ENCODE results near the gene PI4KA.

Gene PI4KA

GRCh38 chr22:20661473-20661872 lies 197.1 kb downstream of the PI4KA start:
- ATAC-seq = no peak
- TF ChIP-seq ESRRG (CRISPR knock-in tag; IDR thresholded peaks at IDR 0.05) = no peak
- TF ChIP-seq ARNTL (CRISPR knock-in tag; IDR thresholded peaks at IDR 0.05; ENCODE audit: borderline replicate concordance, low read depth) = no peak
- no peak for TF ChIP-seq TSHZ2 (CRISPR knock-in tag; IDR thresholded peaks at IDR 0.05)
- no peak for TF ChIP-seq ZC3H10 (CRISPR knock-in tag; IDR thresholded peaks at IDR 0.05)
- no peak for TF ChIP-seq TCF4 (CRISPR knock-in tag; IDR thresholded peaks at IDR 0.05; ENCODE audit: borderline replicate concordance)
- no peak for TF ChIP-seq POU6F1 (CRISPR knock-in tag; IDR thresholded peaks at IDR 0.05; ENCODE audit: borderline replicate concordance, low read depth)
- TF ChIP-seq, protein P1, sequence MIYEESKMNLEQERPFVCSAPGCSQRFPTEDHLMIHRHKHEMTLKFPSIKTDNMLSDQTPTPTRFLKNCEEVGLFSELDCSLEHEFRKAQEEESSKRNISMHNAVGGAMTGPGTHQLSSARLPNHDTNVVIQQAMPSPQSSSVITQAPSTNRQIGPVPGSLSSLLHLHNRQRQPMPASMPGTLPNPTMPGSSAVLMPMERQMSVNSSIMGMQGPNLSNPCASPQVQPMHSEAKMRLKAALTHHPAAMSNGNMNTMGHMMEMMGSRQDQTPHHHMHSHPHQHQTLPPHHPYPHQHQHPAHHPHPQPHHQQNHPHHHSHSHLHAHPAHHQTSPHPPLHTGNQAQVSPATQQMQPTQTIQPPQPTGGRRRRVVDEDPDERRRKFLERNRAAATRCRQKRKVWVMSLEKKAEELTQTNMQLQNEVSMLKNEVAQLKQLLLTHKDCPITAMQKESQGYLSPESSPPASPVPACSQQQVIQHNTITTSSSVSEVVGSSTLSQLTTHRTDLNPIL (CRISPR knock-in tag; IDR thresholded peaks at IDR 0.05; ENCODE audit: low read depth) = no peak
- TF ChIP-seq ZNF8 (CRISPR knock-in tag; IDR thresholded peaks at IDR 0.05) = no peak
- no peak for TF ChIP-seq BACH2 (CRISPR knock-in tag; IDR thresholded peaks at IDR 0.05; ENCODE audit: borderline replicate concordance)
- TF ChIP-seq GLIS3 (CRISPR knock-in tag; IDR thresholded peaks at IDR 0.05) = no peak
- no peak for TF ChIP-seq ZFP30 (CRISPR knock-in tag; IDR thresholded peaks at IDR 0.05)
- TF ChIP-seq, protein P2, sequence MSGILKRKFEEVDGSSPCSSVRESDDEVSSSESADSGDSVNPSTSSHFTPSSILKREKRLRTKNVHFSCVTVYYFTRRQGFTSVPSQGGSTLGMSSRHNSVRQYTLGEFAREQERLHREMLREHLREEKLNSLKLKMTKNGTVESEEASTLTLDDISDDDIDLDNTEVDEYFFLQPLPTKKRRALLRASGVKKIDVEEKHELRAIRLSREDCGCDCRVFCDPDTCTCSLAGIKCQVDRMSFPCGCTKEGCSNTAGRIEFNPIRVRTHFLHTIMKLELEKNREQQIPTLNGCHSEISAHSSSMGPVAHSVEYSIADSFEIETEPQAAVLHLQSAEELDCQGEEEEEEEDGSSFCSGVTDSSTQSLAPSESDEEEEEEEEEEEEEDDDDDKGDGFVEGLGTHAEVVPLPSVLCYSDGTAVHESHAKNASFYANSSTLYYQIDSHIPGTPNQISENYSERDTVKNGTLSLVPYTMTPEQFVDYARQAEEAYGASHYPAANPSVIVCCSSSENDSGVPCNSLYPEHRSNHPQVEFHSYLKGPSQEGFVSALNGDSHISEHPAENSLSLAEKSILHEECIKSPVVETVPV (CRISPR knock-in tag; IDR thresholded peaks at IDR 0.05) = no peak
- no peak for TF ChIP-seq TOX (CRISPR knock-in tag; IDR thresholded peaks at IDR 0.05; ENCODE audit: borderline replicate concordance)
- TF ChIP-seq SNAI2 (CRISPR knock-in tag; IDR thresholded peaks at IDR 0.05) = no peak
- no peak for TF ChIP-seq ZFP3 (CRISPR knock-in tag; IDR thresholded peaks at IDR 0.05)
- TF ChIP-seq, protein P3, sequence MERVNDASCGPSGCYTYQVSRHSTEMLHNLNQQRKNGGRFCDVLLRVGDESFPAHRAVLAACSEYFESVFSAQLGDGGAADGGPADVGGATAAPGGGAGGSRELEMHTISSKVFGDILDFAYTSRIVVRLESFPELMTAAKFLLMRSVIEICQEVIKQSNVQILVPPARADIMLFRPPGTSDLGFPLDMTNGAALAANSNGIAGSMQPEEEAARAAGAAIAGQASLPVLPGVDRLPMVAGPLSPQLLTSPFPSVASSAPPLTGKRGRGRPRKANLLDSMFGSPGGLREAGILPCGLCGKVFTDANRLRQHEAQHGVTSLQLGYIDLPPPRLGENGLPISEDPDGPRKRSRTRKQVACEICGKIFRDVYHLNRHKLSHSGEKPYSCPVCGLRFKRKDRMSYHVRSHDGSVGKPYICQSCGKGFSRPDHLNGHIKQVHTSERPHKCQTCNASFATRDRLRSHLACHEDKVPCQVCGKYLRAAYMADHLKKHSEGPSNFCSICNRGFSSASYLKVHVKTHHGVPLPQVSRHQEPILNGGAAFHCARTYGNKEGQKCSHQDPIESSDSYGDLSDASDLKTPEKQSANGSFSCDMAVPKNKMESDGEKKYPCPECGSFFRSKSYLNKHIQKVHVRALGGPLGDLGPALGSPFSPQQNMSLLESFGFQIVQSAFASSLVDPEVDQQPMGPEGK (CRISPR knock-in tag; IDR thresholded peaks at IDR 0.05; ENCODE audit: borderline replicate concordance) = no peak
- no peak for TF ChIP-seq PPARA (CRISPR knock-in tag; IDR thresholded peaks at IDR 0.05; ENCODE audit: borderline replicate concordance)

GRCh38 chr22:20660441-20661054 lies 198.1 kb downstream of the PI4KA start:
- no peak for ATAC-seq
- TF ChIP-seq ZC3H10 (CRISPR knock-in tag; IDR thresholded peaks at IDR 0.05) (no peak), ZNF565 (CRISPR knock-in tag; conservative IDR thresholded peaks at IDR 0.05; ENCODE audit: low read depth) (no peak), ISL1 (CRISPR knock-in tag; IDR thresholded peaks at IDR 0.05) (no peak), ZNF8 (CRISPR knock-in tag; IDR thresholded peaks at IDR 0.05) (no peak), ZFP30 (CRISPR knock-in tag; IDR thresholded peaks at IDR 0.05) (no peak), PPARA (CRISPR knock-in tag; IDR thresholded peaks at IDR 0.05; ENCODE audit: borderline replicate concordance) (no peak), ESRRG (CRISPR knock-in tag; IDR thresholded peaks at IDR 0.05) (no peak), GLIS3 (CRISPR knock-in tag; IDR thresholded peaks at IDR 0.05) (no peak), SNAI2 (CRISPR knock-in tag; IDR thresholded peaks at IDR 0.05) (no peak), BACH2 (CRISPR knock-in tag; IDR thresholded peaks at IDR 0.05; ENCODE audit: borderline replicate concordance) (no peak), POU6F1 (CRISPR knock-in tag; IDR thresholded peaks at IDR 0.05; ENCODE audit: borderline replicate concordance, low read depth) (no peak), ZNF70 (CRISPR knock-in tag; IDR thresholded peaks at IDR 0.05) (no peak), ZFP3 (CRISPR knock-in tag; IDR thresholded peaks at IDR 0.05) (no peak), TSHZ2 (CRISPR knock-in tag; IDR thresholded peaks at IDR 0.05) (no peak), TCF4 (CRISPR knock-in tag; IDR thresholded peaks at IDR 0.05; ENCODE audit: borderline replicate concordance) (no peak)
- TF ChIP-seq, protein P1 (CRISPR knock-in tag; IDR thresholded peaks at IDR 0.05; ENCODE audit: low read depth) = no peak

Measured in SK-N-SH treated with all-trans-retinoic acid at 6 μM for 48 hours (cell line).